ENCODE results near the gene MYO7A. TPM values are rescaled to one million over a fixed set of nuclear protein-coding genes. Genes with fewer than 3 reads are reported as not detected.

The MYO7A gene
- total and polyA plus RNA-seq, 2 of the 8 experiments (the other 6 are each of a cell fraction or from before 2014, with no cell fraction given), result 1.5 to 1.9 TPM

GRCh38 chr11:77106759-77107158 lies 21.3 kb upstream of the MYO7A start:
- Histone ChIP-seq H3K79me2 (ENCODE audit: control insufficient read depth in 1 of 2, insufficient read depth in 2 of 2, low read length in 2 of 2) (no peaks in the 10 kb centered on the region), H2AFZ (ENCODE audit: low read length) (no peak overlapping the region), H3K56ac (replicated peaks; ENCODE audit: insufficient read length, low read depth, low read length) (no peak overlapping the region), H3K14ac (ENCODE audit: insufficient read length) (no peak overlapping the region), H3K23me2 (ENCODE audit: low read depth, low read length) (no peaks in the 10 kb centered on the region), H3K9ac (replicated peaks in 1 of 4; ENCODE audit: extremely low read depth in 1 of 4, low read depth in 3 of 4, low read length in 3 of 4) (no peak overlapping the region), H3K23ac (ENCODE audit: insufficient read length) (no peak overlapping the region), H2BK5ac (ENCODE audit: low read depth, low read length) (0 out of 2 replicates have a peak overlapping the region, but pooled peaks have one; percentile 60), H4K91ac (replicated peaks; ENCODE audit: insufficient read length, low read length) (no peak overlapping the region), H3K27ac (ENCODE audit: low read depth, low read length) (no peak overlapping the region), H2BK120ac (replicated peaks; ENCODE audit: low read depth, low read length) (no peak overlapping the region), H4K20me1 (replicated peaks in 1 of 2; ENCODE audit: control insufficient read depth in 1 of 2, insufficient read depth in 2 of 2, low read length in 2 of 2) (no peaks in the 10 kb centered on the region), H4K5ac (ENCODE audit: insufficient read length, low read depth, low read length) (no peak overlapping the region), H2BK12ac (ENCODE audit: low read depth, low read length) (no peak overlapping the region), H3K4me2 (ENCODE audit: insufficient read depth in 1 of 2, low read depth in 2 of 2, low read length in 2 of 2) (no peak overlapping the region), H3K36me3 (ENCODE audit: control insufficient read depth in 2 of 4, insufficient read depth in 4 of 4, low read length in 3 of 4) (no peaks in the 10 kb centered on the region), H2BK20ac (ENCODE audit: low read length) (no peak overlapping the region), H3K27me3 (replicated peaks in 1 of 4; ENCODE audit: control insufficient read depth in 3 of 4, extremely low read depth in 1 of 4, insufficient read depth in 3 of 4, low read length in 3 of 4) (no peaks in the 10 kb centered on the region), H2BK15ac (ENCODE audit: low read length) (no peak overlapping the region), H2AK5ac (ENCODE audit: low read depth, low read length) (no peak overlapping the region), H3K79me1 (ENCODE audit: low read depth, low read length) (no peaks in the 10 kb centered on the region), H3K4ac (replicated peaks; ENCODE audit: insufficient read length, low read depth, low read length) (no peak overlapping the region), H3K4me3 (ENCODE audit: extremely low read depth in 1 of 4, insufficient read depth in 2 of 4, low read depth in 3 of 4, low read length in 4 of 4) (no peak overlapping the region), H4K8ac (ENCODE audit: extremely low read depth, insufficient read depth, low read length) (0 out of 2 replicates have a peak overlapping the region, but pooled peaks have one; percentile 75), H3K18ac (ENCODE audit: extremely low read depth, low read length) (no peak overlapping the region), H3K9me3 (ENCODE audit: insufficient read depth in 2 of 2, low read depth in 1 of 2, low read length in 1 of 2) (no peaks in the 10 kb centered on the region), H3K4me1 (replicated peaks in 1 of 4; ENCODE audit: control insufficient read depth in 3 of 4, insufficient read depth in 4 of 4, low read length in 3 of 4) (no peaks in the 10 kb centered on the region)
- CTCF ChIA-PET (ENCODE audit: partially characterized antibody), result interaction anchor here (0.6 to 19.1 kb wide), 10 partner anchors 8 to 383 kb away, joined by 3 to 297 read pairs (median 14); partner anchors contain the start of gene MYO7A
- TF ChIP-seq ZNF274 (IDR thresholded peaks at IDR 0.05; ENCODE audit: borderline replicate concordance, extremely low read depth, low read length) (no peak), BCL11A (IDR thresholded peaks at IDR 0.05; ENCODE audit: low read depth in 2 of 2, low read length in 2 of 2) (no peak), CHD1 (IDR thresholded peaks at IDR 0.05; ENCODE audit: low read depth, low read length) (no peak), SP4 (IDR thresholded peaks at IDR 0.05; ENCODE audit: low read length) (no peak), SIRT6 (IDR thresholded peaks at IDR 0.05; ENCODE audit: low read length) (no peak), CHD2 (IDR thresholded peaks at IDR 0.05; ENCODE audit: low read length) (no peak), SIX5 (IDR thresholded peaks at IDR 0.05; ENCODE audit: low read depth, low read length) (no peak), SUZ12 (IDR thresholded peaks at IDR 0.05; ENCODE audit: low read length) (no peak), FOSL1 (IDR thresholded peaks at IDR 0.05; ENCODE audit: insufficient read depth, low read depth, low read length) (no peak), KDM4A (IDR thresholded peaks at IDR 0.05; ENCODE audit: low read depth, low read length, severe bottlenecking) (no peak), YY1 (IDR thresholded peaks at IDR 0.05; ENCODE audit: low read depth, low read length) (no peak)
- FAIRE-seq, result no peak
- no peak for DNase-seq (ENCODE audit: low read depth in 1 of 2, low spot score in 2 of 2)
- WGBS, 2 experiments (ENCODE audit: extremely low coverage in 1 of 2, insufficient coverage in 1 of 2, insufficient read length in 1 of 2, insufficient replicate concordance in 2 of 2, low coverage in 1 of 2, low lambda C conversion rate in 2 of 2, missing lambda C conversion rate in 1 of 2), result 87% methylated on average over 13 of the region's 13 CpGs; no CpG with 5 or more reads in 1 of the 2 experiments
- POLR2A ChIA-PET (ENCODE audit: partially characterized antibody), result interaction anchor here (1.8 kb wide), 1 partner anchor 67 kb away, joined by 4 read pairs; no protein-coding TSS in a partner anchor
